ENCODE data around the gene RPRD1B.

Gene RPRD1B

GRCh38 chr20:38132910-38133501 is 99.5 kb downstream of the RPRD1B start:
- H3K27me3 ChIP-seq (ENCODE audit: insufficient read depth, poor library complexity, severe bottlenecking), result no peaks in the 10 kb centered on the region
- no peak overlapping the region for H3K27ac ChIP-seq (ENCODE audit: poor library complexity, severe bottlenecking)
- TF ChIP-seq CTCF (IDR thresholded peaks at IDR 0.05; ENCODE audit: poor library complexity, severe bottlenecking), result no peak
- H3K9me3 ChIP-seq (ENCODE audit: severe bottlenecking), result no peaks in the 10 kb centered on the region
- peaks cover 10% of the 10 kb centered on the region for H3K4me1 ChIP-seq (ENCODE audit: insufficient read depth, poor library complexity, severe bottlenecking)
- peaks cover 6% of the 10 kb centered on the region for H3K36me3 ChIP-seq (ENCODE audit: low read depth)
- ATAC-seq (ENCODE audit: low read depth), result no peak
- peak; percentile 65 for DNase-seq (ENCODE audit: low spot score)
- H3K4me3 ChIP-seq (ENCODE audit: severe bottlenecking), result no peak overlapping the region

- H3K4me3 ChIP-seq (ENCODE audit: severe bottlenecking), result no peak overlapping the region
- peaks cover 6% of the 10 kb centered on the region for H3K36me3 ChIP-seq (ENCODE audit: low read depth)
- TF ChIP-seq CTCF (IDR thresholded peaks at IDR 0.05; ENCODE audit: poor library complexity, severe bottlenecking), result no peak
- H3K27ac ChIP-seq (ENCODE audit: poor library complexity, severe bottlenecking), result peak overlapping the region; percentile 50
- H3K4me1 ChIP-seq (ENCODE audit: insufficient read depth, poor library complexity, severe bottlenecking), result peaks cover 10% of the 10 kb centered on the region
- DNase-seq (ENCODE audit: low spot score) (peak; percentile 49), ATAC-seq (ENCODE audit: low read depth) (no peak)
- no peaks in the 10 kb centered on the region for H3K27me3 ChIP-seq (ENCODE audit: insufficient read depth, poor library complexity, severe bottlenecking)
- no peaks in the 10 kb centered on the region for H3K9me3 ChIP-seq (ENCODE audit: severe bottlenecking)
Measured at GRCh38 chr20:38133680-38134426, 100.3 kb downstream of the RPRD1B start.

GRCh38 chr20:38134427-38135270 is 101.1 kb downstream of the RPRD1B start:
- peaks cover 7% of the 10 kb centered on the region for H3K36me3 ChIP-seq (ENCODE audit: low read depth)
- no peak overlapping the region for H3K4me3 ChIP-seq (ENCODE audit: severe bottlenecking)
- peak; percentile 48 for ATAC-seq (ENCODE audit: low read depth)
- H3K27me3 ChIP-seq (ENCODE audit: insufficient read depth, poor library complexity, severe bottlenecking), result no peaks in the 10 kb centered on the region
- TF ChIP-seq CTCF (IDR thresholded peaks at IDR 0.05; ENCODE audit: poor library complexity, severe bottlenecking), result no peak
- H3K9me3 ChIP-seq (ENCODE audit: severe bottlenecking), result no peaks in the 10 kb centered on the region
- H3K27ac ChIP-seq (ENCODE audit: poor library complexity, severe bottlenecking), result peak overlapping the region; percentile 50
- H3K4me1 ChIP-seq (ENCODE audit: insufficient read depth, poor library complexity, severe bottlenecking), result peaks cover 10% of the 10 kb centered on the region
- DNase-seq (ENCODE audit: low spot score), result peak; percentile 73

GRCh38 chr20:38135271-38135650 is 101.7 kb downstream of the RPRD1B start:
- H3K27ac ChIP-seq (ENCODE audit: poor library complexity, severe bottlenecking), result peak overlapping the region; percentile 50
- DNase-seq (ENCODE audit: low spot score), result no peak

More at GRCh38 chr20:38135271-38135650, 101.7 kb downstream of the RPRD1B start:
- no peak for TF ChIP-seq CTCF (IDR thresholded peaks at IDR 0.05; ENCODE audit: poor library complexity, severe bottlenecking)
- Histone ChIP-seq H3K36me3 (ENCODE audit: low read depth) (peaks cover 11% of the 10 kb centered on the region), H3K4me1 (ENCODE audit: insufficient read depth, poor library complexity, severe bottlenecking) (peaks cover 14% of the 10 kb centered on the region), H3K9me3 (ENCODE audit: severe bottlenecking) (no peaks in the 10 kb centered on the region), H3K27me3 (ENCODE audit: insufficient read depth, poor library complexity, severe bottlenecking) (no peaks in the 10 kb centered on the region), H3K4me3 (ENCODE audit: severe bottlenecking) (no peak overlapping the region)
- ATAC-seq (ENCODE audit: low read depth), result no peak

Measured in RWPE2 (cell line).